B cell (primary cell): ENCODE measurements around the gene EIF4G1. TPM values are rescaled to one million over a fixed set of nuclear protein-coding genes. Genes with fewer than 3 reads are reported as not detected.

ENCODE experiments used
- ATAC-seq: fragments of 200-7000 bp; cut with Tn5 transposase; one replicate; pipeline ENCODE4 v1.10.0; 2021; ENCODE audit warnings: low read depth, mild to moderate bottlenecking, moderate number of reproducible peaks, moderate library complexity
- CTCF ChIA-PET: fragments of 350-600 bp; sonication (Branson Sonifier 250); formaldehyde crosslinking; loops from one replicate; lab custom pipeline; 2021; ENCODE audit warnings: antibody characterized with exemption, inconsistent platforms; lab: Charles Lee
- POLR2A ChIA-PET: fragments of 350-600 bp; sonication (Branson Sonifier 250); formaldehyde crosslinking; loops from one replicate; lab custom pipeline; 2021; ENCODE audit warnings: antibody characterized with exemption; lab: Charles Lee
- DNase-seq: peaks from one replicate; pipeline ENCODE4 v3.0.0; 2013
- H2AFZ ChIP-seq: 2 replicates; pipeline ENCODE4 v1.6.1; 2012; ENCODE audit warnings: mild to moderate bottlenecking, low read depth, low read length; ENCODE audit not compliant: insufficient read depth, poor library complexity, severe bottlenecking
- H3K27ac ChIP-seq, 2 donors: 1 replicate in 1 of 2; 2 replicates in 1 of 2; pipeline ENCODE4 v1.5.1; 2012 to 2013; ENCODE audit warnings: low read length in 2 of 2, mild to moderate bottlenecking in 2 of 2, moderate library complexity in 1 of 2
- H3K27me3 ChIP-seq, 4 experiments: fragments of 200-600 bp in 1 of 4; sonication (generic) in 1 of 4; replicated peaks in 1 of 4; 1 replicate in 2 of 4; 2 replicates in 2 of 4; pipeline versions ENCODE4 v1.6.1 to v1.7.0; 2013 to 2016; ENCODE audit warnings: low read length in 3 of 4, mild to moderate bottlenecking in 2 of 4, mixed read lengths in 1 of 4, moderate library complexity in 1 of 4; ENCODE audit not compliant: insufficient read depth in 4 of 4, control insufficient read depth in 3 of 4; ENCODE audit errors: control extremely low read depth in 1 of 4
- H3K36me3 ChIP-seq, 2 experiments: replicated peaks in 1 of 2; 1 replicate in 1 of 2; 2 replicates in 1 of 2; pipeline versions ENCODE4 v1.6.1 to v1.7.1; 2013; ENCODE audit warnings: low read length in 1 of 2; ENCODE audit not compliant: insufficient read depth in 2 of 2, control insufficient read depth in 1 of 2; ENCODE audit errors: control extremely low read depth in 1 of 2, extremely low read depth in 1 of 2
- H3K4me1 ChIP-seq, 2 donors: fragments of 200-600 bp in 1 of 2; sonication (generic) in 1 of 2; 1 replicate in 1 of 2; 2 replicates in 1 of 2; pipeline versions ENCODE4 v1.5.1 to v1.6.1; 2013 to 2017; ENCODE audit warnings: low read length in 2 of 2; ENCODE audit not compliant: control insufficient read depth in 2 of 2, insufficient read depth in 2 of 2
- H3K4me2 ChIP-seq: replicated peaks from 2 replicates; pipeline ENCODE3; 2012; ENCODE audit warnings: mild to moderate bottlenecking, low read depth, low read length; ENCODE audit not compliant: poor library complexity, severe bottlenecking
- H3K4me3 ChIP-seq, 5 experiments: fragments of 200-600 bp in 1 of 5; sonication (generic) in 1 of 5; 1 replicate in 3 of 5; 2 replicates in 2 of 5; pipeline versions ENCODE4 v1.5.1 to v1.7.0; 2011 to 2016; ENCODE audit warnings: low read length in 4 of 5, mild to moderate bottlenecking in 4 of 5, low read depth in 2 of 5, control low read depth in 1 of 5, moderate library complexity in 1 of 5; ENCODE audit not compliant: insufficient read depth in 1 of 5; ENCODE audit errors: control extremely low read depth in 1 of 5, extremely low read depth in 1 of 5
- H3K79me2 ChIP-seq: fragments of 200-600 bp; sonication (generic); one replicate; pipeline ENCODE4 v1.6.0; 2016; ENCODE audit warnings: low read length; ENCODE audit not compliant: control insufficient read depth, insufficient read depth
- H3K9ac ChIP-seq: fragments of 200-600 bp; sonication (generic); 2 replicates; pipeline ENCODE4 v1.6.1; 2017; ENCODE audit warnings: mild to moderate bottlenecking, low read length, moderate library complexity
- H3K9me3 ChIP-seq, 3 donors: one replicate each; pipeline versions ENCODE4 v1.6.1 to v1.7.1; 2013; ENCODE audit warnings: low read length in 2 of 3; ENCODE audit not compliant: control insufficient read depth in 2 of 3, insufficient read depth in 1 of 3; ENCODE audit errors: control extremely low read depth in 1 of 3
- H4K20me1 ChIP-seq: 2 replicates; pipeline ENCODE4 v1.6.0; 2012; ENCODE audit warnings: mild to moderate bottlenecking, low read length; ENCODE audit not compliant: insufficient read depth, control insufficient read depth, poor library complexity, severe bottlenecking
- H3K27ac Mint-ChIP-seq: one replicate; pipeline ENCODE4 v1.8.0; 2021; ENCODE audit warnings: mixed read lengths
- H3K27me3 Mint-ChIP-seq: one replicate; pipeline ENCODE4 v1.8.0; 2021; ENCODE audit warnings: mixed read lengths
- H3K4me1 Mint-ChIP-seq: one replicate; pipeline ENCODE4 v1.8.0; 2021; ENCODE audit warnings: mixed read lengths
- H3K4me3 Mint-ChIP-seq: one replicate; pipeline ENCODE4 v1.8.0; 2021; ENCODE audit warnings: mixed read lengths
- H3K9me3 Mint-ChIP-seq: one replicate; pipeline ENCODE4 v1.8.0; 2022; ENCODE audit warnings: mixed read lengths; ENCODE audit not compliant: insufficient read depth
- CTCF ChIP-seq: fragments of 200-600 bp; IDR thresholded peaks from one replicate; pipeline ENCODE4 v1.8.0; 2022; ENCODE audit warnings: antibody characterized with exemption, mild to moderate bottlenecking
- EZH2 ChIP-seq: IDR thresholded peaks from 2 replicates; pipeline ENCODE4 v1.6.1; 2012; ENCODE audit warnings: borderline replicate concordance, low read depth, mild to moderate bottlenecking, moderate library complexity, low read length; ENCODE audit not compliant: insufficient read depth, poor library complexity, severe bottlenecking
- WGBS: methylation state at CpG from one replicate; pipeline ENCODE4 v1.1.5; 2013; ENCODE audit warnings: missing lambda C conversion rate; ENCODE audit not compliant: insufficient coverage; 5-methylcytosine and 5-hydroxymethylcytosine counted together
- intact Hi-C: fragments of 100-400 bp; cut with micrococcal nuclease; formaldehyde crosslinking; loops from one replicate; pipeline ENCODE4 v1.10.0; 2022
- polyA plus RNA-seq: library from polyadenylated mRNA; depleted of rRNA; stranded (reverse); fragments of >200 nt; gene quantifications from 2 replicates; pipeline ENCODE4 v1.2.3, GENCODE V29; 2012
- total RNA-seq, 2 donors: library from RNA; stranded (reverse); fragments of 120-200 nt in 1 of 2; gene quantifications; 1 replicate in 1 of 2; 2 replicates in 1 of 2; pipeline versions ENCODE4 v1.2.3 to v1.2.4, GENCODE V29; 2013 to 2022

The EIF4G1 gene
- total and polyA plus RNA-seq, 2 donors (not counting 1 experiment from before 2014, with no cell fraction given): 65.8 to 160 TPM

GRCh38 chr3:184351511-184352148 is 37.2 kb downstream of the EIF4G1 start:
- Mint-ChIP-seq H3K4me1 (no peaks in the 10 kb centered on the region), H3K4me3 (no peak overlapping the region), H3K27ac (no peak overlapping the region), H3K27me3 (no peaks in the 10 kb centered on the region), H3K9me3 (no peaks in the 10 kb centered on the region)
- CTCF ChIA-PET: interaction anchor here (0.9 to 5.2 kb wide), 3 partner anchors 25 to 187 kb away, joined by 3 to 76 read pairs (median 4); no protein-coding TSS in a partner anchor
- DNase-seq (no peak), ATAC-seq (no peak)
- Histone ChIP-seq H3K4me1 (peaks cover 0 to 8% of the 10 kb centered on the region in 2 donors), H3K4me3 (no peak overlapping the region), H3K4me2 (no peak overlapping the region), H4K20me1 (no peaks in the 10 kb centered on the region), H3K36me3 (no peaks in the 10 kb centered on the region), H3K79me2 (no peaks in the 10 kb centered on the region), H3K9me3 (no peaks in the 10 kb centered on the region), H3K27ac (no peak overlapping the region), H2AFZ (no peak overlapping the region), H3K9ac (no peak overlapping the region), H3K27me3 (no peaks in the 10 kb centered on the region)
- no peak for TF ChIP-seq EZH2
- TF ChIP-seq CTCF: no peak
- 95% methylated on average over 8 of the region's 9 CpGs for WGBS
- intact Hi-C loops: no loop called here
- POLR2A ChIA-PET: no interaction called here

GRCh38 chr3:184352149-184352785 is 37.9 kb downstream of the EIF4G1 start:
- no peaks in the 10 kb centered on the region for H3K79me2 ChIP-seq
- no peak overlapping the region for H3K9ac ChIP-seq
- ATAC-seq (no peak), DNase-seq (no peak)
- no peak overlapping the region for H3K4me3 Mint-ChIP-seq
- H3K27ac ChIP-seq: no peak overlapping the region
- H3K27me3 ChIP-seq: no peaks in the 10 kb centered on the region
- intact Hi-C loops: no loop called here
- H3K4me3 ChIP-seq: no peak overlapping the region
- H2AFZ ChIP-seq: no peak overlapping the region
- no peaks in the 10 kb centered on the region for H3K27me3 Mint-ChIP-seq
- H3K4me2 ChIP-seq: no peak overlapping the region
- ChIA-PET CTCF (interaction anchor here (1.0 to 5.2 kb wide), 2 partner anchors 161 to 187 kb away, joined by 3 to 76 read pairs; no protein-coding TSS in a partner anchor), POLR2A (no interaction called here)
- no peaks in the 10 kb centered on the region for H3K36me3 ChIP-seq
- no peaks in the 10 kb centered on the region for H4K20me1 ChIP-seq
- no peaks in the 10 kb centered on the region for H3K4me1 Mint-ChIP-seq
- no peaks in the 10 kb centered on the region for H3K9me3 ChIP-seq
- H3K27ac Mint-ChIP-seq: no peak overlapping the region
- no peak for TF ChIP-seq EZH2
- no peak for TF ChIP-seq CTCF
- peaks cover 0 to 8% of the 10 kb centered on the region in 2 donors for H3K4me1 ChIP-seq
- WGBS: 97% methylated on average over 15 of the region's 15 CpGs
- no peaks in the 10 kb centered on the region for H3K9me3 Mint-ChIP-seq
